IgD-negative memory B cell (primary cell): ENCODE data around the gene ACTG2. TPM values are rescaled to one million over a fixed set of nuclear protein-coding genes. Genes with fewer than 3 reads are reported as not detected.

Experiments used
- polyA plus RNA-seq: library from polyadenylated mRNA; unstranded; fragments of 300-500 nt; fragmentation: Illumina TruSeq; gene quantifications from one replicate; pipeline ENCODE4 v1.2.3, GENCODE V29; 2021

ACTG2 gene
- polyA plus RNA-seq, 1 donor from 2014 or later: not detected

Other genes starting within 250 kb of the ACTG2 start
- gene TPRKB, start 155.7 kb upstream of the ACTG2 start, polyA plus RNA-seq: 65.9 TPM
- gene DUSP11, start 112.9 kb upstream of the ACTG2 start, polyA plus RNA-seq: 47.3 TPM
- gene C2orf78, start 108.8 kb upstream of the ACTG2 start, polyA plus RNA-seq: not detected
- 50.0 TPM for gene STAMBP, start 64.0 kb upstream of the ACTG2 start, polyA plus RNA-seq
- 187 TPM for gene DGUOK, start 33.9 kb downstream of the ACTG2 start, polyA plus RNA-seq
- gene TET3, start 91.9 kb downstream of the ACTG2 start, polyA plus RNA-seq: 0.46 TPM